Measurements from ENCODE around the gene PTPRF. TPM values are rescaled to one million over a fixed set of nuclear protein-coding genes. Genes with fewer than 3 reads are reported as not detected.

The PTPRF gene
- total RNA-seq, 2 donors from 2014 or later: 203 to 250 TPM

DNA sequence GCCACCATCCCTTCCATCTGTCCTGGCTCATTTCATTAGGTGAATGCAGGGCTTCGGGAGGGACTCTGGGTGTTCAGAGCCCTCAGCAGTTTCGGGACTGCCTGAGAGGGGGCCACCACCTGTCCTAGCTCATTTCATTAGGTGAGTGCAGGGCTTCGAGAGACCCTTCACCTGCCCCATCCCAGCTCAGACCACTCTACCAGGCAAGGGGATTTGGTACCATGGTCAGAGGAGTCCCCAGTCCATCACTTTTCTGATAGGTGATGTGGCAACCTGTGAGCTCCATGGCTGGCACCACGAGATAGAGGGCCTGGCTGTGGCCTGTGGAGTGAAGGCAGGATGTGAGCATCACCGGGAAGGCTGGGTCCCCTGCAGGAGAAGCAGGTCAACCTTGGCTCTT, 86.3 kb downstream of the PTPRF start:
- TF ChIP-seq, protein P1, sequence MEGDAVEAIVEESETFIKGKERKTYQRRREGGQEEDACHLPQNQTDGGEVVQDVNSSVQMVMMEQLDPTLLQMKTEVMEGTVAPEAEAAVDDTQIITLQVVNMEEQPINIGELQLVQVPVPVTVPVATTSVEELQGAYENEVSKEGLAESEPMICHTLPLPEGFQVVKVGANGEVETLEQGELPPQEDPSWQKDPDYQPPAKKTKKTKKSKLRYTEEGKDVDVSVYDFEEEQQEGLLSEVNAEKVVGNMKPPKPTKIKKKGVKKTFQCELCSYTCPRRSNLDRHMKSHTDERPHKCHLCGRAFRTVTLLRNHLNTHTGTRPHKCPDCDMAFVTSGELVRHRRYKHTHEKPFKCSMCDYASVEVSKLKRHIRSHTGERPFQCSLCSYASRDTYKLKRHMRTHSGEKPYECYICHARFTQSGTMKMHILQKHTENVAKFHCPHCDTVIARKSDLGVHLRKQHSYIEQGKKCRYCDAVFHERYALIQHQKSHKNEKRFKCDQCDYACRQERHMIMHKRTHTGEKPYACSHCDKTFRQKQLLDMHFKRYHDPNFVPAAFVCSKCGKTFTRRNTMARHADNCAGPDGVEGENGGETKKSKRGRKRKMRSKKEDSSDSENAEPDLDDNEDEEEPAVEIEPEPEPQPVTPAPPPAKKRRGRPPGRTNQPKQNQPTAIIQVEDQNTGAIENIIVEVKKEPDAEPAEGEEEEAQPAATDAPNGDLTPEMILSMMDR (conservative IDR thresholded peaks at IDR 0.05): no peak
- H3K27ac ChIP-seq (ENCODE audit: low read depth, low read length): no peak overlapping the region
- H3K27me3 ChIP-seq (ENCODE audit: control insufficient read depth, insufficient read depth, low read length, poor library complexity, severe bottlenecking): no peaks in the 10 kb centered on the region
- no peak for DNase-seq
- H3K36me3 ChIP-seq (ENCODE audit: control insufficient read depth, insufficient read depth, low read length): peaks cover 39% of the 10 kb centered on the region
- Mint-ChIP-seq H3K36me3 (ENCODE audit: low read depth) (peaks cover 60% of the 10 kb centered on the region), H3K27me3 (ENCODE audit: insufficient read depth) (no peaks in the 10 kb centered on the region), H3K9me3 (no peaks in the 10 kb centered on the region), H3K4me1 (no peaks in the 10 kb centered on the region), H3K4me3 (no peak overlapping the region), H3K27ac (no peak overlapping the region)
- WGBS, 2 experiments (ENCODE audit: insufficient coverage in 1 of 2, insufficient read length in 1 of 2): 92 to 94% methylated on average over 3 to 5 of the region's 5 CpGs
- H3K4me1 ChIP-seq (ENCODE audit: control insufficient read depth, insufficient read depth, low read length): no peaks in the 10 kb centered on the region
- H3K4me3 ChIP-seq (ENCODE audit: low read length): no peak overlapping the region
- no peaks in the 10 kb centered on the region for H3K9me3 ChIP-seq (ENCODE audit: control insufficient read depth, low read length)
- H3K9ac ChIP-seq (ENCODE audit: extremely low read depth, low read length, poor library complexity, severe bottlenecking): no peak overlapping the region

DNA sequence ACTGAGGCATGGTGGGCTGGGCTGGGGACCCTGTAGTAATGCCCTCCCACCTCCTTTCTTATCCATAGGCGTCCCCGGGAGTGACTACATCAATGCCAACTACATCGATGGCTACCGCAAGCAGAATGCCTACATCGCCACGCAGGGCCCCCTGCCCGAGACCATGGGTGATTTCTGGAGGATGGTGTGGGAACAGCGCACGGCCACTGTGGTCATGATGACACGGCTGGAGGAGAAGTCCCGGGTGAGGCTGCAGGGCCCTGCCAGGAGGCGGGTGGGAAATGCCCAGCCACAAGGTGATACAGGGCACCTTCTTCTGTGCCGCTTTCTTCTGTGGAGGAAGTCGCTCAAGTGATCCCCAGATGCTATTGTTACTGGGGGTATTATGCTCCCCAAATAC, 87.0 kb downstream of the PTPRF start:
- WGBS, 2 experiments (ENCODE audit: insufficient coverage in 1 of 2, insufficient read length in 1 of 2): 94 to 95% methylated on average over 11 to 14 of the region's 14 CpGs
- TF ChIP-seq, protein P1 (conservative IDR thresholded peaks at IDR 0.05): no peak
- no peaks in the 10 kb centered on the region for H3K27me3 ChIP-seq (ENCODE audit: control insufficient read depth, insufficient read depth, low read length, poor library complexity, severe bottlenecking)
- H3K36me3 Mint-ChIP-seq (ENCODE audit: low read depth): peaks cover 63% of the 10 kb centered on the region
- H3K9me3 Mint-ChIP-seq: no peaks in the 10 kb centered on the region
- H3K27ac Mint-ChIP-seq: no peak overlapping the region
- no peak for DNase-seq
- H3K4me1 Mint-ChIP-seq: no peaks in the 10 kb centered on the region
- H3K36me3 ChIP-seq (ENCODE audit: control insufficient read depth, insufficient read depth, low read length): peaks cover 46% of the 10 kb centered on the region
- H3K4me3 Mint-ChIP-seq: no peak overlapping the region
- no peaks in the 10 kb centered on the region for H3K27me3 Mint-ChIP-seq (ENCODE audit: insufficient read depth)
- H3K9me3 ChIP-seq (ENCODE audit: control insufficient read depth, low read length): no peaks in the 10 kb centered on the region
- no peak overlapping the region for H3K4me3 ChIP-seq (ENCODE audit: low read length)
- H3K9ac ChIP-seq (ENCODE audit: extremely low read depth, low read length, poor library complexity, severe bottlenecking): no peak overlapping the region
- no peaks in the 10 kb centered on the region for H3K4me1 ChIP-seq (ENCODE audit: control insufficient read depth, insufficient read depth, low read length)
- H3K27ac ChIP-seq (ENCODE audit: low read depth, low read length): no peak overlapping the region

DNA sequence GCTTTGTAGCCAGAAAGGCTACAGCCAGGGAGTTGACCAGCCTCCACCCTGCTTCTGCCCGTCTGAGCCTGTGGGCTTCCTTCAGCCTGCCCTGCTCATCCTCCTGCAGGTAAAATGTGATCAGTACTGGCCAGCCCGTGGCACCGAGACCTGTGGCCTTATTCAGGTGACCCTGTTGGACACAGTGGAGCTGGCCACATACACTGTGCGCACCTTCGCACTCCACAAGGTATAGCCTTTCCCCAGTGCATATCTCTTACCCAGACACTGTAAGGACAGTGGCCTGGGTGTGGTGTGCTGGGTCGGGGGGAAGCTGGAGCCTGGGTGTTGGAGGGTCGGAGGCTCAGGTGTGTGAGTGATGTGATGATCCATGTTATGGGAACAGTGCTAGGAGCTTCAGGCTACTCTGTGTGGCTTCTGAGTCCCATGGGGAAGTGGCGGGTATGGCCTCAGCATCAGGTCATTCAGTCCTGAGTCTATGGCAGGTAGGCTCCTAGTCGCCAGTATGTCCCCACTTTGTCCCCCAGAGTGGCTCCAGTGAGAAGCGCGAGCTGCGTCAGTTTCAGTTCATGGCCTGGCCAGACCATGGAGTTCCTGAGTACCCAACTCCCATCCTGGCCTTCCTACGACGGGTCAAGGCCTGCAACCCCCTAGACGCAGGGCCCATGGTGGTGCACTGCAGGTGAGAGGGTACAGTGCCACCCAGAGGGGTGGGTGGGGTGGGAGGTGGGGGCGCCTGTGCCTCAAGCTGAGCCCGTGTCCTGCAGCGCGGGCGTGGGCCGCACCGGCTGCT, 88.0 kb downstream of the PTPRF start:
- no peaks in the 10 kb centered on the region for H3K27me3 Mint-ChIP-seq (ENCODE audit: insufficient read depth)
- 84 to 93% methylated on average over 14 to 22 of the region's 22 CpGs for WGBS, 2 experiments (ENCODE audit: insufficient coverage in 1 of 2, insufficient read length in 1 of 2)
- H3K27me3 ChIP-seq (ENCODE audit: control insufficient read depth, insufficient read depth, low read length, poor library complexity, severe bottlenecking): no peaks in the 10 kb centered on the region
- H3K36me3 ChIP-seq (ENCODE audit: control insufficient read depth, insufficient read depth, low read length): peaks cover 51% of the 10 kb centered on the region
- no peaks in the 10 kb centered on the region for H3K4me1 ChIP-seq (ENCODE audit: control insufficient read depth, insufficient read depth, low read length)
- peaks cover 59% of the 10 kb centered on the region for H3K36me3 Mint-ChIP-seq (ENCODE audit: low read depth)
- no peaks in the 10 kb centered on the region for H3K4me1 Mint-ChIP-seq
- no peaks in the 10 kb centered on the region for H3K9me3 ChIP-seq (ENCODE audit: control insufficient read depth, low read length)
- H3K4me3 ChIP-seq (ENCODE audit: low read length): no peak overlapping the region
- TF ChIP-seq, protein P1 (conservative IDR thresholded peaks at IDR 0.05): no peak
- no peak overlapping the region for H3K27ac ChIP-seq (ENCODE audit: low read depth, low read length)
- no peaks in the 10 kb centered on the region for H3K9me3 Mint-ChIP-seq
- no peak overlapping the region for H3K9ac ChIP-seq (ENCODE audit: extremely low read depth, low read length, poor library complexity, severe bottlenecking)
- no peak overlapping the region for H3K4me3 Mint-ChIP-seq
- no peak overlapping the region for H3K27ac Mint-ChIP-seq
- no peak for DNase-seq
